Stimulated activated CD4-positive, alpha-beta T cell treated with anti-CD3 and anti-CD28 coated beads, Interleukin-12 subunit alpha, Interleukin-12 subunit beta, amount 100 ng/mL, for 4 hours (primary cell): ENCODE data around the gene PTHLH.

Experiments
- DNase-seq: peaks from one replicate; pipeline ENCODE4 v3.0.0-alpha.2; 2020

Gene PTHLH

GRCh38 chr12:27972721-27973120 lies at the start of gene PTHLH:
Gene PTHLH, minus strand, starts transcription at chr12:27972733. Its CDS starts 3,239 bp downstream, at chr12:27969494.
- DNase-seq: no peak

GRCh38 chr12:28021704-28022103 lies 49.2 kb upstream of the PTHLH start:
- no peak for DNase-seq

- no peak for DNase-seq
Observed at GRCh38 chr12:28017873-28018255, 45.3 kb upstream of the PTHLH start.

- DNase-seq: no peak
Observed at GRCh38 chr12:28017126-28017872, 44.8 kb upstream of the PTHLH start.

- DNase-seq: no peak
Observed at GRCh38 chr12:28015165-28015564, 42.6 kb upstream of the PTHLH start.

- no peak for DNase-seq
Observed at GRCh38 chr12:28014196-28014595, 41.7 kb upstream of the PTHLH start.

GRCh38 chr12:28012333-28012918 lies 39.9 kb upstream of the PTHLH start:
- no peak for DNase-seq

- no peak for DNase-seq
Observed at GRCh38 chr12:28010036-28010435, 37.5 kb upstream of the PTHLH start.

- no peak for DNase-seq
Observed at GRCh38 chr12:27999970-28000369, 27.4 kb upstream of the PTHLH start.

- no peak for DNase-seq
Observed at GRCh38 chr12:27999521-27999920, 27.0 kb upstream of the PTHLH start.

- no peak for DNase-seq
Observed at GRCh38 chr12:27998658-27999057, 26.1 kb upstream of the PTHLH start.

- DNase-seq: no peak
Observed at GRCh38 chr12:27998170-27998569, 25.6 kb upstream of the PTHLH start.

GRCh38 chr12:27996761-27997160 lies 24.2 kb upstream of the PTHLH start:
- DNase-seq: no peak

- DNase-seq: no peak
Observed at GRCh38 chr12:27995406-27995805, 22.9 kb upstream of the PTHLH start.

- no peak for DNase-seq
Observed at GRCh38 chr12:27988594-27989233, 16.2 kb upstream of the PTHLH start.

- no peak for DNase-seq
Observed at GRCh38 chr12:27987331-27987730, 14.8 kb upstream of the PTHLH start.

GRCh38 chr12:27984275-27984674 lies 11.7 kb upstream of the PTHLH start:
- no peak for DNase-seq

- no peak for DNase-seq
Observed at GRCh38 chr12:27982951-27983350, 10.4 kb upstream of the PTHLH start.

- no peak for DNase-seq
Observed at GRCh38 chr12:27982385-27982784, 9.9 kb upstream of the PTHLH start.

- no peak for DNase-seq
Observed at GRCh38 chr12:27981874-27982273, 9.3 kb upstream of the PTHLH start.

- DNase-seq: no peak
Observed at GRCh38 chr12:27979145-27979544, 6.6 kb upstream of the PTHLH start.

- no peak for DNase-seq
Observed at GRCh38 chr12:27975222-27976136, 2.9 kb upstream of the PTHLH start.

GRCh38 chr12:27974735-27975221 lies 2.2 kb upstream of the PTHLH start:
- no peak for DNase-seq
